Nephron (organoid): ENCODE data around the gene LCK.

ENCODE experiments used
- H3K27ac Mint-ChIP-seq, 3 experiments: 2 replicates each; pipeline ENCODE4 v1.8.0; 2020; ENCODE audit warnings: mixed read lengths in 3 of 3, mild to moderate bottlenecking in 2 of 3, moderate library complexity in 1 of 3
- H3K27me3 Mint-ChIP-seq: 2 replicates; pipeline ENCODE4 v1.8.0; 2021; ENCODE audit warnings: low read depth, mild to moderate bottlenecking, moderate library complexity, mixed read lengths
- H3K36me3 Mint-ChIP-seq: 2 replicates; pipeline ENCODE4 v1.8.0; 2020; ENCODE audit warnings: low read depth, mixed read lengths
- H3K4me1 Mint-ChIP-seq: 2 replicates; pipeline ENCODE4 v1.8.0; 2020; ENCODE audit warnings: mixed read lengths
- H3K4me3 Mint-ChIP-seq, 3 experiments: 2 replicates each; pipeline ENCODE4 v1.8.0; 2020; ENCODE audit warnings: mild to moderate bottlenecking in 3 of 3, mixed read lengths in 3 of 3, moderate library complexity in 2 of 3
- H3K9me3 Mint-ChIP-seq: 2 replicates; pipeline ENCODE4 v1.8.0; 2020; ENCODE audit warnings: mixed read lengths
- TF ChIP-seq, protein P1 (sequence below), 3 experiments: fragments of 200-600 bp; sonication (generic); IDR thresholded peaks; one replicate each; pipeline ENCODE4 v1.5.0; 2021; ENCODE audit warnings: antibody characterized with exemption in 3 of 3; ENCODE audit not compliant: unreplicated experiment in 3 of 3

LCK gene

DNA sequence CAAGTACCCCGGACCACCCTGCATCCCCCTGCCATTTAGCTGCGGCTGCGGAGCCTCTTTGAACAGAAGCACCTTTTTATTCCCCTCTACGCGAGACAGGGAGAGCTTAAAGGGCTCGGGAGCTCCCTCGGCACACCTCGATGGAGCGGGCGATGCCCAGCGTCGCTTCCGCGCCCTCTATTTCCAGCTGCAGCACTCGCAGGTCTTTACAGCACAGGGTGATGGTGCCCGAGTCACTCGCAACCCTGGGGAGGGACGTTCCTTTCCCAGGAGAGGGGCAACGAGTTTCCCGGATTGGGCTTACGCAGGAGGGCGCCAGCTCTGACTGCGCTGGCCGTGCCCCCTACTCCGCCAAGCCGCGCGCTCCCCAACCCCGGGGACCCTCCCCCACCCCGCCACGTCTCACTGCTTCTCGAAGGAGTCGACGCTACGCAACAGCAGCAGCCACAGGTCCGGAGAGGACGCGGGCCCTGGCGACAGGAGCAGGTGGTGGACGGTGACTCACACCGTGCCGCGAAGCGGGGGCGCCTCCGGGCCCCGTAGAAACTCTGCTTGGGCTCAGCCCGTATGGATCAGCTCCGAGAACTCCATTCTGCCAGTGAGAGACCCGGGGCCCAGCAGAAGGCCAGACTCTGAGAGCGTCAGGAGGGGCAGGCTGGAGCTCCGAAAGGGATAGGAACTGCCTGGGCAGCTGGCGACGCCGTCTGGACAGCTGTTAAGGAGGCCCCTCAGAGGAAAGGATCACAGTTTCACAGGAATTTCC lies 9.9 kb upstream of the LCK start:
- H3K9me3 Mint-ChIP-seq = no peaks in the 10 kb centered on the region
- H3K4me1 Mint-ChIP-seq = peaks cover 11% of the 10 kb centered on the region
- TF ChIP-seq, protein P1, sequence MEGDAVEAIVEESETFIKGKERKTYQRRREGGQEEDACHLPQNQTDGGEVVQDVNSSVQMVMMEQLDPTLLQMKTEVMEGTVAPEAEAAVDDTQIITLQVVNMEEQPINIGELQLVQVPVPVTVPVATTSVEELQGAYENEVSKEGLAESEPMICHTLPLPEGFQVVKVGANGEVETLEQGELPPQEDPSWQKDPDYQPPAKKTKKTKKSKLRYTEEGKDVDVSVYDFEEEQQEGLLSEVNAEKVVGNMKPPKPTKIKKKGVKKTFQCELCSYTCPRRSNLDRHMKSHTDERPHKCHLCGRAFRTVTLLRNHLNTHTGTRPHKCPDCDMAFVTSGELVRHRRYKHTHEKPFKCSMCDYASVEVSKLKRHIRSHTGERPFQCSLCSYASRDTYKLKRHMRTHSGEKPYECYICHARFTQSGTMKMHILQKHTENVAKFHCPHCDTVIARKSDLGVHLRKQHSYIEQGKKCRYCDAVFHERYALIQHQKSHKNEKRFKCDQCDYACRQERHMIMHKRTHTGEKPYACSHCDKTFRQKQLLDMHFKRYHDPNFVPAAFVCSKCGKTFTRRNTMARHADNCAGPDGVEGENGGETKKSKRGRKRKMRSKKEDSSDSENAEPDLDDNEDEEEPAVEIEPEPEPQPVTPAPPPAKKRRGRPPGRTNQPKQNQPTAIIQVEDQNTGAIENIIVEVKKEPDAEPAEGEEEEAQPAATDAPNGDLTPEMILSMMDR (IDR thresholded peaks at IDR 0.05; ENCODE audit: unreplicated experiment in 3 of 3) = no peak
- peak overlapping the region; percentile 92 to 93 (median 92) for H3K4me3 Mint-ChIP-seq
- peaks cover under 1% of the 10 kb centered on the region for H3K36me3 Mint-ChIP-seq
- H3K27ac Mint-ChIP-seq = peak overlapping the region; percentile 75 to 94 (median 85)
- H3K27me3 Mint-ChIP-seq = no peaks in the 10 kb centered on the region

DNA sequence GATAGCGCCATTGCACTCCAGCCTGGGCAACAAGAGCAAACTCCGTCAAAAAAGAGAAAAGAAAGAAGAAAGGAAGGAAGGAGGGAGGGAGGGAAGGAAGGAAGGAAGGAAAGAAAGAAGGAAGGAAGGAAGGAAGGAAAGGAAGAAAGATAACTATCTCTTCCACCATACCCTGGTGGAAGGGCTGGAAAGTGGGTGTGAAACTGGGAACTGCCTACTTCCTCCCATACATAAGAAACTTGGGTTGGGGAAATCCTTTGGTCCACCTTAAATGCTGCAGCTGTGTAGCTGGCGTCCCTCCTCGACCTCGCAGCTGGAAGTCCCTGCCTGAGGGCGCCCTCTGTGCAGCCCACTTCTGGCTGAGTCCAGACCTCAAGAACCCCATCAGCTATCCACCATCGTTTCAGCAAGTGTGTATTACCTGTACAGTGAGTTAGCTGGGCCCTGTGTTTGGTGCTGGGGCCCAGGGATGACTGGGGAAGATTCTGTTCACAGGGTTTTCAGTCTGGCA lies 8.7 kb upstream of the LCK start:
- Mint-ChIP-seq H3K4me3 (peak overlapping the region; percentile 55 to 93 (median 92)), H3K27ac (peak overlapping the region; percentile 65 to 77 (median 71)), H3K9me3 (no peaks in the 10 kb centered on the region), H3K4me1 (peaks cover 17% of the 10 kb centered on the region), H3K36me3 (no peaks in the 10 kb centered on the region), H3K27me3 (no peaks in the 10 kb centered on the region)
- TF ChIP-seq, protein P1 (IDR thresholded peaks at IDR 0.05; ENCODE audit: unreplicated experiment in 3 of 3) = no peak

DNA sequence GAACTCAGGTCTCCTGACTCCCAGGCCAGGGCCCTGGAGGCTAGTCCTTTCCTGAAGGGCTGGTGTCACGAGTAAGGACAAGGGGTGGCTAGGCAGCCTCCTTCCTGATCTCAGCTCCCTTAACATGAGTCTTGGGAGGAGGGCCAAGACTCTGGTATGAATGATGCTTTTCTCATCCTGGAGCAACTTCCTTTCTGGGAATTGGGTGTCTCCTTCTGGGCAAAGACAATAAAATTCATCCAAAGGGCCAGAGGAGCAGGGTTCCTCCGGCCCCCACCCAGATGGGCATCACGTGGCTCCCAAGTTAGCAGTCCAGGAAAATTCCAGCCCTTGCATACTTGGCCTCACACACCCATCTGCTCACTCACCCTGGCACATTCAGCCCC lies 4.2 kb upstream of the LCK start, which contains the start of gene FAM167B:
Gene FAM167B (plus strand): TSS at position 335 of the 386 bp plus-strand sequence. CDS start 200 bp downstream, outside the sequence.
- no peaks in the 10 kb centered on the region for H3K36me3 Mint-ChIP-seq
- TF ChIP-seq, protein P1 (IDR thresholded peaks at IDR 0.05; ENCODE audit: unreplicated experiment in 3 of 3) = no peak
- H3K4me1 Mint-ChIP-seq = peaks cover 34% of the 10 kb centered on the region
- H3K27ac Mint-ChIP-seq = peak within 1 kb of the TSS; percentile 28 to 47 (median 31)
- H3K9me3 Mint-ChIP-seq = no peaks in the 10 kb centered on the region
- H3K27me3 Mint-ChIP-seq = peaks cover 8% of the 10 kb centered on the region
- peak within 1 kb of the TSS in 1 of 3 experiments; percentile 18 for H3K4me3 Mint-ChIP-seq

DNA sequence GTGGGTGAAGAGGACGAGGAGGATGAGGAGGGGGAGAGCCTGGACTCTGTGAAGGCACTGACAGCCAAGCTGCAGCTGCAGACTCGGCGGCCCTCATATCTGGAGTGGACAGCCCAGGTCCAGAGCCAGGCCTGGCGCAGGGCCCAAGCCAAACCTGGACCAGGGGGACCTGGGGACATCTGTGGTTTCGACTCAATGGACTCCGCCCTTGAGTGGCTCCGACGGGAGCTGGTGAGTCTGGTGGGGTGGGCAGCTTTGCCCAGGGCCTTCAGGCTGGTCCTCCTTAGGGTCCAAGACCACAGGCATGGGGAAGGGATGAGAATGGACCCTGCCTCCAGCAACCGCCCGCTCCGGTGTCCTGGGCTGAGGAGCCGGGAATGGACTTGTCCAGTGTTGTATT lies 3.6 kb upstream of the LCK start:
- peaks cover 37% of the 10 kb centered on the region for H3K4me1 Mint-ChIP-seq
- H3K4me3 Mint-ChIP-seq = no peak overlapping the region

DNA sequence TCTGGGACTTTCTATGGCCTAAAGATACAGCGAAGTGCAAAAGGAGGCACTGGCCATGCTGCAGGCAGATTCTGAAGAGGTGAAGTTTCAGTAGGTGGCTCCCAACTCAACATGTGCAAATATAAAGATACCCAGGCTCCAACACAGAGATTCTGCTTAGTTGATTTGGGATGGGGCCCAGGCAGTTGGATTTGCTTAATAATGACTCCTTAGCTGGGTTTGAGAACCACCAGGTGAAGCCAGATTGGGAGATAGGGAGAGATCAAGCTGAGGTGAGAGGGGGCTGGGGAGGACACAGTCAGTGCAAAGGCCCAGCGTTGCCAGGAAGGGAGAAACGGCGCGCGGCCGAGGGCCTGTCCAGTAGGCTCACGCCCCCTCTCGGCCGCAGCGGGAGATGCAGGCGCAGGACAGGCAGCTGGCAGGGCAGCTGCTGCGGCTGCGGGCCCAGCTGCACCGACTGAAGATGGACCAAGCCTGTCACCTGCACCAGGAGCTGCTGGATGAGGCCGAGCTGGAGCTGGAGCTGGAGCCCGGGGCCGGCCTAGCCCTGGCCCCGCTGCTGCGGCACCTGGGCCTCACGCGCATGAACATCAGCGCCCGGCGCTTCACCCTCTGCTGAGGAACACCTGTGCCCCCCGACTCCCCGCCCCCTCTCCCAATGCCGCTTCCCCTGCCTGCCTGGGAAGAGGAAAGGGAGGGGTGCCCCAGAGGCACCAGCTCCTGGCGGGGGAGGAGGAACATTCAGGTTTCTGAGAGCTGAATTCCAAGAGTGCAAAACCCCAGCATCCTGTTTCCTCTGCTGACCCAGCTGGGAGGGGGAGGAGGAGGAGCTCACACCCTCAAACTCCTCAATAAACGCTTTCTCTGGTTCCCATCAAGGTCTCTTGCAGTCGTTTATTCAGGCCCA lies 2.8 kb upstream of the LCK start:
- Mint-ChIP-seq H3K36me3 (no peaks in the 10 kb centered on the region), H3K4me1 (peaks cover 35% of the 10 kb centered on the region), H3K27me3 (peaks cover 14% of the 10 kb centered on the region), H3K4me3 (peak overlapping the region in 1 of 3 experiments; percentile 18), H3K9me3 (no peaks in the 10 kb centered on the region), H3K27ac (peak overlapping the region; percentile 3 to 30 (median 28))
- TF ChIP-seq, protein P1 (IDR thresholded peaks at IDR 0.05; ENCODE audit: unreplicated experiment in 3 of 3) = peak; percentile 81 to 86 (median 84)

More for the DNA sequence above, 3.6 kb upstream of the LCK start:
- TF ChIP-seq, protein P1 (IDR thresholded peaks at IDR 0.05; ENCODE audit: unreplicated experiment in 3 of 3) = no peak
- H3K27ac Mint-ChIP-seq = peak overlapping the region in 1 of 3 experiments; percentile 28
- H3K27me3 Mint-ChIP-seq = peaks cover 12% of the 10 kb centered on the region
- H3K36me3 Mint-ChIP-seq = no peaks in the 10 kb centered on the region
- no peaks in the 10 kb centered on the region for H3K9me3 Mint-ChIP-seq
